ENCODE results near the gene TJP1. TPM values are rescaled to one million over a fixed set of nuclear protein-coding genes. Genes with fewer than 3 reads are reported as not detected.
"Not testable (repeated sequence)": the region's sequence is repeated elsewhere in the genome, so short reads cannot be mapped to it uniquely, and the experiment has no call there.

TJP1 gene
- total RNA-seq, 1 experiment from 2014 or later, result 45.2 TPM

GRCh38 chr15:29708519-29708918, 113.7 kb downstream of the TJP1 start:
- no peak for DNase-seq (ENCODE audit: low read depth)

DNA sequence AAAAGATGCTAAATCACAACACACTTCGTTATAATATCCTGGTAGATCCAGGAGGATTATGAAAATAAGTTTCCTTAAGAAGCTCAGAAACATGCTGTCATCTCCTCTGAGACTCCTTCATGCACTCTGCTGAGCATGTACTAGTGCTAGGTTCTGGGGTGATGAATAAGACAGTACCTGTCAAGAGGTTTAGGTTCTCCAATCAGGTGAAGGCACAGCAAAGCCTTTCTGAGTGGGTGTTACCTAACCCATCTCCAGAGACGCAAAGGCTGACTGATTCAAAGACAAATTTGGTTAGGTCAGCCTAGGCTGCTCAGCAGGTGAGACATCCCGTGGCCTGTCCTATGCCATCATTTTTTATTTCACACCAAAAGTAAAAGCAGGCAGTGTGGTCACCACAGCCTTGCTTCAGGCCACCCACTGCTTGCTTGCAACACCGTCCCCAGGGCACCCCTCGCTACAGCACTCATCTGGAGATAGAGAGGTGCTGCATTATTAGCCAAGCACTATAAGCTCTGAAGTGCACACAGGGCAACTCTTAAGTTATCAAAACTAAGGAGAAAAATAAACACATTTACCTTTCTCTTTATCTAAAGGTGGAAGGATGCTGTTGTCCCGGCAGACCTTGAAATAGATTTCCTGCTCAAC, 117.2 kb downstream of the TJP1 start:
- no peak for DNase-seq (ENCODE audit: low read depth)

DNA sequence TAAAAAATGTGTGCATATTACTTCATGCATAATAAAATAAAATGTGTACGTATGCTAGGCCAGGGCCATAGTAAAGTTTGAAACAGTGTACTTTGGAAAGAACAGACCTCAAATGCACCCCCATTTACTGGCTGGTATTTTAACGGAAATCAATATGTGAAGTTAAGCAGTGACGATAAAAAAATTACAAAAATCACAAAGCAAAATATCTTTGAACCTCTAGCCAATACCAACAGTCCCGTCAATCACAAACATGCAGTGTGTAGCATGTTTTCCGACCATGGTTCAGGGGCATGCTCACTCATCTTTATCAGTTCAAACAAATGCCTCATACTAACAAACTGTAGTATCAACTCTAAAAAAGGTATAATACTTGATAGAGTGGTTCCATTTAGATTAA, 121.1 kb downstream of the TJP1 start:
- DNase-seq (ENCODE audit: low read depth), result no peak

DNA sequence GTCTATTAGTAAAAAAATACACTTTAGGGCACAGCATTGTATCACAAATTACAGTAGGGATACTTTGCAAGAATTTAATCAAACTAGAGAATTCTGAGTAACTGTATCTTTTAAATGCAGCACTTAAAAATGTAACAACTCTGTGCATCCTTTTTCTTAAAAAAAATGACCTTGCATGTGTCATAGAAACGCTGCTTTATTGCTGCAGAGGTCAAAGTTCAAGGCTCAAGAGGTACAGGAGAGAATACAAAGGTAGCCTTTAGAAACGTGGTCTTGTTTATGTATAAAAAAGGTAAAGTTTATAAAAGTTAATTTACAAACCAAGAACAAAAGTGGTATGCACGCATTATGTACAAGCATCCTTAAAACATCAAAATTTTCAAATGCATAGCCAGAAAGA, 122.0 kb downstream of the TJP1 start:
- no peak for DNase-seq (ENCODE audit: low read depth)

- DNase-seq (ENCODE audit: low read depth), result no peak
Observed at GRCh38 chr15:29699791-29700190, 122.5 kb downstream of the TJP1 start.

DNA sequence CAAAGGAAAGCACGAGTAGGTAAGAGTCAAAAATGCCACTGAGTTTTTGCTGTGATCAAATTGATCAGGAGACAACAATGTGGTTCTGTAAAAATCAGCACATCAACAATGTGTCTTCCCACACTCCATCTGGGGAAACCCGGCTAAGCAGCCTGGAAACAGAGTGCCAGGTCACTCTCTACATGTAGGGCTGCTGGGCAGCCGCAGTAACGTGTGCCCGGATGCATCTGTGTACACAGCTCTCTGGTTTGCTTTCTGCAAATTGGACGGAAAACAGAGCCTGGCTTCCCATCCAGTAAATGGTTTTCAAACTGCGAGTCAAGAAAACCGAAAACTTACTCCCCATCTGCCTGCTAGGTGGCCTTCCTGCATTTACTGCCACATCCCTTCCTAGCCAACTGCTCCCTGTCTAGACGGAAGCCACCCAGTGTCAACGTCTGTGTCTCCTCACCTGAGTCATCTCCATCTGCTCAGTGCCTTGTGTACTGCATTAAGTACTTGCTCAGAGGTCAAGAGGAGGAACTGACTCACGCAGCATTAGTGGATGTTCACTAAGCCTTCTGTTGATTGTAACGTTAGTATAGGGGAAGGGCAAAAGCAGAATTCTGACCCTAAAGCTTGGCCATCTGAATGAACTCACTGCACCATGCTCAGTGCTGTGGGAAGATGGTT, 124.1 kb downstream of the TJP1 start:
- DNase-seq (ENCODE audit: low read depth), result peak; percentile 86

- DNase-seq (ENCODE audit: low read depth), result no peak
Observed at GRCh38 chr15:29696950-29697738, 125.1 kb downstream of the TJP1 start.

DNA sequence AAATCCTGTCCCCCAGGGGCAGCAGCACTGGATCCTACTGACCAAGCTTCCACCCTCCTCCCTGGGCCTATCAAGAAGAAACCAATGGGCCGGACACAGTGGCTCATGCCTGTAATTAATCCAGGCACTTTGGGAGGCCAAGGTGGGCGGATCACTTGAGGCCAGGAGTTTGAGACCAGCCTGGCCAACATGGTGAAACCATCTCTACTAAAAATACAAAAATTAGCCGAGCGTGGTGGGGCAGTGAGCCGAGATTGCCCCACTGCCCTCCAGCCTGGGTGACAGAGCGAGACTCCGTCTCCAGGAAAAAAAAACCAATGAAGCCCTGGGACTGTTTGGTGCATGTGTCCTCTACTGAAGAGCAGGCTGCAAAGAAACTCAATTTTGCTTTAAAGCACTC, 125.8 kb downstream of the TJP1 start:
- not testable (repeated sequence) for DNase-seq (ENCODE audit: low read depth)

GRCh38 chr15:29695489-29696167, 126.6 kb downstream of the TJP1 start:
- peak; percentile 37 for DNase-seq (ENCODE audit: low read depth)

GRCh38 chr15:29693225-29693624, 129.0 kb downstream of the TJP1 start:
- no peak for DNase-seq (ENCODE audit: low read depth)

DNA sequence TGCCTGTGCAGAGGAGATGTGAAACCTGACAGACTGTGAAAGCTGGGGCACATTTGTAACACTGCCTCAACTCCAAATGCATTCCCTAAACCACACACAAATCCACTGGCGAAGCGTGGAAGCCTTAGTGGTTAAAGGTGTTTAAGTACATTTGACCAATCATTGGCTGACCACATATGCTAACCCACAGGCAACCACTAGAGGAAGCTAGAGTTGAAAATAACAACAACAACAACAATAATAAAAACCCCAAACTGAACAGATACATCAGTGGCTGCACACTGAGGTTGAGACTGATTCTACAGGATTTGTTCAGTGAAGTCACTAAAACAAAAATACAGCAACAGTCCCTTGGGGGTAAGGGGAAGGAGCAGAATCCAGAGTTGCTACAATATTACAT, 129.7 kb downstream of the TJP1 start:
- no peak for DNase-seq (ENCODE audit: low read depth)

DNA sequence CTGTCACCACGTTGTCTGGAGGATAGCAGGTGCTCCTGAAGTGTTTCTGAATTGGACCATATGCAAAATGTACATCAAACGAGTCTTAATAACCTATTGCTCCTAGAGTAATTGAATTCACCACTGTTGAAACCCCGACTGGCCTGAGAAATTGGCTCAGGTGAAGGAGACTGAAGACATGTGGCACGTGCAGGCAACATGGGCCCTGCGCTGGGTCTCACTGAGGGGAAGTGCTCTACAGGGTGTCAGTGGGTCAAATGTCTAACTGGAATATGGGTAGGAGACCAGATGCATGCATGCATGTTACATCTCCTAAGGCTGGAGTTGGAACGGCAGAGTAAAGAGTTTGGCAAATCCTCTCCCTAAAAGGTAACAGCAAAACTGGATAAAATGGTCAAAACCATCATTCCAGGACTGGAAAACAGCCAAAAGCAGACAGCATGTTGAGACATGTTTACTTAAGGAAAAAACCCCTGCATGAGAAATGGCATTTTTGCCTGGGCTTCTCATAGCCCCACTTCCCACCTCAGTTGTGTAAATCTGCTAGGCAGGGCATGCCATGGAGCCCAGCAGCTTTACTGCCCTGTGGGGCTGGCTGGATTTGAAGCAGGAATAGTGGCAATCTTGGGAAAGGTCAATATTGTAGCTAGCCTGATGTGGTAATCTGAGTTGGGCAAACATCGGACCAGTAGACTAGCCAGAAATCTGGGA, 131.3 kb downstream of the TJP1 start:
- no peak for DNase-seq (ENCODE audit: low read depth)

DNA sequence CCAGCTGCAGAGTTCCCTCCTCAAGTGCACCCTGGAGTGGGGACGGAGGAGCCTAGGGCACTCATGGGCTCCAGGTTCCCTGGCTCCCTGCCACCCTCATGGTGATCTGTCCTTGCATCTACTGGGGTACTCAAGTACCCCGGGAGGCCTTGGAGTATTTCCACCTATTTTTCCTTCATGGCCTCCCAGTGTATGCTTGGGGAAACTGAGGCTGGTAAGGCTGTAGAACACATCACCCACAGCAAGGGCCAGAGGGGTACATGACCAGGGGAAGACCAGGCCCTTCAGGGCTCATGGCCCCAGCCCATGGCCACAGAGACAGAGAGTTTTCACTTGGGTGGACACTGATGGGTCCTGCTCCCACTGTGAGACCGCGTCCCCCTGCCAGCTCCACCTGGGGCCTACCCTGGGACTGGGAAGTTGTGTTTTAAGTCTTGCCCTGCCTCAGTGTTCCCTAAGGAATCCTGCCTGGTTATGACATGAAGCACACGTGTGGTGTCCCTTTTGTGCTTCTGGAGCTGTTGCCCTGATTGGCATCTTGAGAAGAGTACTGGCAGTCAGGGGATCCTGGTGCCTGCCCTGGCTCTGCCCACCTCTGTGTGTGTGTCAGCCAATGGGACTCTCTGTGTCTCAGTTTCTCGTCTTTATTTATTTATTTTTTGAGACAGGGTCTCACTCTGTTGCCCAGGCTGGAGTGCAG, 132.8 kb downstream of the TJP1 start:
- DNase-seq (ENCODE audit: low read depth), result no peak

DNA sequence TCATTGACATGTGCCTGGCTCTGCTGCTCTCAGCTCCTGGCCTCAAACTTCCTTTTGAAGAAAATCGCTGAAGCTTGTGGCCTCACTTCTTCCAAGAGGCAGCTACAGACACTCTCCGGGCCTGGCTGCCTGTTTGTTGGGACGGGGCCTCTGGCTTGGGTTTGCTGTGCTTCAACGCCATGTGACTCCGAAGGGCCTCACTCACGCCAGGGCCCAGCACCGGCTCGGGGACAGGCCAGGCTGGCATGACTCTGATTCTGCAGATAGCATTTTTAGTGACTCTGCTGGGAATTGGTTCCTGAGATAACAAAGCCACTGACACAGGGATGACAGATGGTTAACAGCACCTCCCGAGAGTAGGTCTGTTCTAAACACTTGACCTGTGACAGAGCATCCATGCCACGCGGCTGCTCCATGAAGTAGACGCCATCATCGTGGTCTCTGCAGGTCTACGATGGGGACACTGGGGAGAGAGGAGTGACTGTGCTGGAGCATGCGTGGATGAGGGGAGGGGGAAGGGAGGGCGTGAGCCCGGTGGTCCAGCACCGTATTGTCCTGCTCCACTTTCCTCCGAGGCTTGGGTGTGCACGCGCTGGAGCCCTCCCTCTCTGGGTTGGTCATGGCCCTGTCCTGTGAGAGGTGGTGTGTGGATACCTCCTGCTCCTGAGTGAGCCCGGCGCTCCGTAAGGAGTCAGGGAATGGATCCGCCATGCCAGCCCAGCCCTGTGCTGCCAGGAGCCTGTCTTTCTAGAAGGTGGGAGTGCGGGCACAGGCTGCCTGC, 133.6 kb downstream of the TJP1 start:
- DNase-seq (ENCODE audit: low read depth), result no peak

DNA sequence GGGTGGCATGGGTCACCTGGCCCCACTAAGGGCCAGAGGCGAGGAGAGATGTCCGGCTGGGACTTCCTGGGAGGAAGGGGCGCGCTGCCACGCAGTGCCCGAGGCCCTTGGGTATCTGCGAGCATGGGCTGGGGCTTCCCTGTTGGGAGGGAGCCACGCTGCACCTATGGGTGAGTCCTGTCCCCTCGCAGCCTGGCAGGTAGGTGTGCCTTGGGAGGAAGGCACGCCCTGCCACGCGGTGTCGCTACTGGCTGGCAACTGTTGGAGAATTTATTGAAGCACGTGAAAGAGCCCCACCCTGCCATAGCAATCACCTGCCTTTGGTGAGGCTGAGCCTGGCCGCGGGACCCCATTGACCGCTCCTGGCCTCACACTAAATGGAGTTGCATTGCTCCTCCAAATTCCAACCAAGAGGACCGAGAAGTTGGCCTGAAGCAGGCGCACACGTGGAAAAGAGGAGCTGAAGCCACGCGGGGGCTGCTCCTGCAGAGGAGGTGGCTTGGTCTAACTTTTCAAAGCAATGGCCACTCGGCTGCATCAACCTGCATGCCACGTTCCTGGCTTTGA, 134.2 kb downstream of the TJP1 start:
- no peak for DNase-seq (ENCODE audit: low read depth)

- DNase-seq (ENCODE audit: low read depth), result no peak
Observed at GRCh38 chr15:29687204-29687815, 135.0 kb downstream of the TJP1 start.

GRCh38 chr15:29686445-29687203, 135.6 kb downstream of the TJP1 start:
- DNase-seq (ENCODE audit: low read depth), result no peak

- DNase-seq (ENCODE audit: low read depth), result no peak
Observed at GRCh38 chr15:29686079-29686425, 136.2 kb downstream of the TJP1 start.
